ENCODE measurements around the gene SNU13.
"Not testable (repeated sequence)": the region's sequence is repeated elsewhere in the genome, so short reads cannot be mapped to it uniquely, and the experiment has no call there.

The SNU13 gene

GRCh38 chr22:41641854-41642253 lies 46.8 kb downstream of the SNU13 start:
- DNase-seq (ENCODE audit: low read depth) = no peak

GRCh38 chr22:41638748-41639147 lies 49.9 kb downstream of the SNU13 start:
- DNase-seq (ENCODE audit: low read depth) = no peak

GRCh38 chr22:41638124-41638523 lies 50.5 kb downstream of the SNU13 start:
- no peak for DNase-seq (ENCODE audit: low read depth)

- DNase-seq (ENCODE audit: low read depth) = not testable (repeated sequence)
These were observed 51.0 kb downstream of the SNU13 start for GRCh38 chr22:41637623-41638022.

GRCh38 chr22:41636467-41636866 lies 52.2 kb downstream of the SNU13 start:
- DNase-seq (ENCODE audit: low read depth) = no peak

- DNase-seq (ENCODE audit: low read depth) = not testable (repeated sequence)
These were observed 54.1 kb downstream of the SNU13 start for GRCh38 chr22:41634610-41635009.

- DNase-seq (ENCODE audit: low read depth) = not testable (repeated sequence)
These were observed 57.1 kb downstream of the SNU13 start for GRCh38 chr22:41631615-41632014.

GRCh38 chr22:41631115-41631514 lies 57.6 kb downstream of the SNU13 start:
- DNase-seq (ENCODE audit: low read depth) = not testable (repeated sequence)

GRCh38 chr22:41625577-41625976 lies 63.1 kb downstream of the SNU13 start:
- DNase-seq (ENCODE audit: low read depth) = no peak
